GM11168 (cell line): ENCODE measurements around the gene CALR3.
"Not testable (repeated sequence)": the region's sequence is repeated elsewhere in the genome, so short reads cannot be mapped to it uniquely, and the experiment has no call there.

ENCODE experiments used
- in situ Hi-C: fragments of 300-500 bp; cut with MboI; formaldehyde crosslinking; loops from one replicate; pipeline ENCODE4 v1.12.0; 2022; ENCODE audit warnings: low sequenced_read_pairs; ENCODE audit not compliant: unreplicated experiment

CALR3 gene

GRCh38 chr19:16506161-16506560, 10.2 kb upstream of the CALR3 start:
- in situ Hi-C loops: not testable (repeated sequence)

- in situ Hi-C loops: no loop called here
Observed at GRCh38 chr19:16504271-16504670, 8.3 kb upstream of the CALR3 start.

GRCh38 chr19:16497837-16498236, 1.9 kb upstream of the CALR3 start:
- in situ Hi-C loops: no loop called here

DNA sequence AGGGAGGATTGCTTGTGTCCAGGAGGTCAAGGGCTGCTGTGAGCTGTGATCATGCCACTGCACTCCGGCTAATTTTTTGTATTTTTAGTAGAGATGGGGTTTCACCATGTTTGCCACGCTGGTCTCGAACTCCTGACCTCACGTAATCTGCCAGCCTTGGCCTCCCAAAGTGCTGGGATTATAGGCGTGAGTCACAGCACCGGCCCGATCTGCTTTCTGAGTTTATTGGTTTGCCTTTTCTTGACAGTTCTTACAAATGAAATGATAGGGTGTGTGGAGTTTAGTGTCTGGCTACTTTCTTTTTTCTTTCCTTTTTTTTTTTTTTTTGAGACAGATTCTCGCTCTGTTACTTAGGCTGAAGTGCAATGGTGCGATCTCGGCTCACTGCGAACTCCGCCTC, 1.1 kb upstream of the CALR3 start:
- in situ Hi-C loops: no loop called here

DNA sequence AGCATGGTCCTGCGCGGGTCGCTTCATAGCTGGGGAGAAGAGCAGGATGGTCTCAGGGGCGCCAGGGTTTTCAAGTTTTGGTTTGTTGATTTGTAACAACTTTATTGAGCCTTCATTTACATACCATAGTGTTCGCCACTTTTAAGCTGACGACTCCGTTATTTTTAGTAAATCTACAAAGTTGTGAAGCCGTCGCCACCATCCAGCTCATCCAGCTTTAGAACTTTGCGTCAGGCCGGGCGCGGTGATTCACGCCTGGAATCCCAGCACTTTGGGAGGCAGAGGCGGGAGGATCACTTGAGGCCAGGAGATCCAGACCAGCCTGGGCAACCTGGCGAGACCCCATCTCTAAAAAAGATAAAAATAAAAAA, 631 bp upstream of the CALR3 start:
- in situ Hi-C loops: no loop called here

GRCh38 chr19:16486476-16486875, 9.5 kb downstream of the CALR3 start:
- in situ Hi-C loops: not testable (repeated sequence)

DNA sequence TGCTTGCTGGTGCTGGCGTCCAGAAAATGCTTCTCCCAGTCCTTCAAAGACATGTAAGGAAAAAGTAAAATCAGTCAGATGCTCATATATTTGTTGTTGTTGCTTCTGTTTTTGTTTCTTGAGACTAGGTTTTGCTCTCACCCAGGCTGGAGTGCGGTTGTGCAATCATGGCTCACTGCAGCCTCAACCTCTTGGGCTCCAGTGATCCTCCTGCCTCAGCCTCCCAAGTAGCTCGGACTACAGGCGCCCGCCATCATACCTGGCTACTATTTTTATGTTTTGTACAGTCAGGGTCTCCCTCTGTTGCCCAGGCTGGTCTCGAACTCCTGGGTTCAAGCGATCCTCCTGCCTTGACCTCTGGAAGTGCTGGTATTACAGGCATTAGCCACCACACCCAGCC, 13.2 kb downstream of the CALR3 start:
- in situ Hi-C loops: no loop called here

GRCh38 chr19:16477311-16477710, 18.7 kb downstream of the CALR3 start:
- in situ Hi-C loops: no loop called here

- in situ Hi-C loops: no loop called here
Observed at GRCh38 chr19:16476401-16476800, 19.6 kb downstream of the CALR3 start.

GRCh38 chr19:16473875-16474392, 22.0 kb downstream of the CALR3 start:
- in situ Hi-C loops: no loop called here

DNA sequence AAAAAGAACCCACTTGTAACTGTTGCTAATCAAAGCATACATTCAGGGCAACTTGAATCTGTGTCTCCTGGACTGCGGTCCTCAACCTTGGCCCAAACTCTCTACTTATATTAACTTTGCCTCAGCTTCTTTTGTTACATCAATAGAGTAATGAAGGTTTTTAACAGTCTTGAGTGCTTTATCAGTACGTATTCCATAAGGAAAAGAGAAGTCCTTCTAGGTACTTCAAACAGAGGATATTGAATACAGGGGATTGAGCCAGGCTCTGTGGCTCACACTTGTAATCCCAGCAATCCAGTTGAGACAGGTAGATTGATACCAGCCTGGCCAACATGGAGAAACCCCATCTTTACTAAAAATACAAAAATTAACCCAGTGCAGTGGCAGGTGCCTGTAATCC, 23.0 kb downstream of the CALR3 start:
- in situ Hi-C loops: no loop called here

DNA sequence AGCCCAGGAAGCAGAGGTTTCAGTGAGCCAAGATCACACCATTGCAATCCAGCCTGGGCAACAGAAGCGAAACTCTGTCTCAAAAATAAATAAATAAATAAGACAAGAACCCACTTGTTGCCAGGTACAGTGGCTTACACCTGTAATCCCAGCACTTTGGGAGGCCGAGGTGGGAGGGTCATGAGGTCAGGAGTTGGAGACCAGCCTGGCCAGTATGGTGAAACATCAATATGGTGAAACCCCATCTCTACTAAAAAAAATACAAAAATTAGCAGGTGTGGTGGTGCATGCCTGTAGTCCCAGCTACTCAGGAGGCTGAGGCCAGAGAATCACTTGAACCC, 23.4 kb downstream of the CALR3 start:
- in situ Hi-C loops: not testable (repeated sequence)

DNA sequence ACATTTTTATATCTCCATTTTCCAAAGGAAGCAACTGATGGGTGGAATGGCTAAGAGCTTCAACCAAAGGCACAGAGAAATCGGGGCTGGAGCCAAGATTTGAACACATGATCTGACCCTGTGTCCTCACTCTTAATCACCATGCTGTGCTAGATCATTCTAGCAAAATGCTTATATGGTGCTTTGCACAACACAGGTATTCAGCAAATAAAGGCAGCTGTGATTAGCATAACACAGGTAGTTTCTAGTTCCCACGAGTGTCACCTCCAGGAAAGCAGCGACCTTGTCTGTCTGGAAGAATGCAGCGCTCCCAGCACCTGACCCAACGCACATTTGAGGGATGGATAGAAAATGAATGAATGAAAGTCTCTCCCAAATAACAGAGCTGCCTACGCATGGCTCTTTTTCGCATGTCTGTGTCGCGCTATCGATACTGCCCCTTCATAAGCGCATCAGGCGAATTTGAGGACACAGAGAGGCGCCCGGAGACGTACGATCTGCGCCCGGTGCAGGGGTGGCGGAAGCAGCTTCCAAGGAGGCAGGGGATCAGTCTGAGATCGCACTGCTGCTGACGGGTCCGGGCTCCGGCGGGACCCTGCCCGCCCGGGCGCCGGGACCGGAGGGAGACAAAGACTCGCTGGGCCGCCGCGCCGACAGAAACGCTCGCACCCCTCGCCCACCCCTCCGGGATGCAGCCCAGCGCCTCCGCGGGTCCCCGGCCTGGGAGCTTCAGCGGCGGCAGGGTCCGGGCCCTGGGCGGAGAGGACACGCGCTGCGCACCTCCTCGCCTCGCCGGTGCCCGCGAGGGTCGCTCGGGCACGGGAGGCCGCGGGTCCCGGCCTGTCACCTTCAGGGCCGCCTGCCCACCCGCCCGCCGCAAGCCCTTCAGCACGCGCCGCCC, 24.8 kb downstream of the CALR3 start:
- in situ Hi-C loops: no loop called here

GRCh38 chr19:16470541-16470910, 25.4 kb downstream of the CALR3 start:
- in situ Hi-C loops: no loop called here

DNA sequence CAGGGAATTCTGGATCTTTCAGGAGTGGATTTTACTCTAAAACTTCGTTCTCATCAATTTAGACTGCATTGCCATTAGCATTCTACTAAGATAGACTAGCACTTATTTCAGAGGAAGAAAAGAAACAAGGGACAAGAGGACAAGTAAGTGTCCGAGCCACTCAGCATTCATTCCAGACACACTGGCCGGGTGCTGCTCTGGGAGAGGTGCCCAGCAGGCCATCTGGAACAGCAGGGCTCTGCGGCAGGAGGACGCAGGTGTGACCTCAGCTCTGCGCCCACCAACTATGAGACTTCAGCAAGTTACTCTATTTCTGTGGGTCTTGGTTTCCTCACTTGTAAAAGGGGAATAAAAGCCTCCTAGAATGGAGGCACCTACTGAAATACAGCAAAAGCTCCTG, 28.4 kb downstream of the CALR3 start:
- in situ Hi-C loops: no loop called here

- in situ Hi-C loops: not testable (repeated sequence)
Observed at GRCh38 chr19:16466802-16467427, 29.1 kb downstream of the CALR3 start.

GRCh38 chr19:16465239-16465638, 30.7 kb downstream of the CALR3 start:
- in situ Hi-C loops: no loop called here

DNA sequence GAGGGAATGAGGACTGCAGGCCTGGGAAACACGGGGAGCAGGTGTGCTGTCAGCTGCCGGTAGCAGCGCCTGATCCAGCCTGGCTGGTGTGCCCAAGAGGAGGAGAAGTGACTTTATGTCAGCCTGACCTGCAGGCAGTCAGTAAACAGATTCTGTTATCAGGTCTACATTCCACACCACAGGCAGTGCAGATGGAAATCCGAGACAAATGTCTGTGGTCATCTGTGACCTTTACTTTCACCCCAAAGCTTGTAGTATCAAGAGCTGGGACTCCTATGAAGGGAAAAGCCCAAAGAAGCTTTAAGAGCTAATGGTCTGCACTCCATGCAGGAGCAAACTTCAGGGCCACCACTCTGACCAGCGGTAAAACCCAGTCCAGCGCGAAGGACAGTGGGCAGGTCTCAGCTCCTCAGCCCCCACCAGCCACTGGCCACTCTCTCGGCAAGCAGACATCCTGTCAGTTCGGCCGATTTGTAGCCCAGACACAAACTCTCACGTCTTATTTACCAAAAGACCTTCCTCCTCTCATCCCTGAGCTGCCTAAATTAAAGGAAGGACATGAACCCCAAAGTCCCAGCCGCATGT, 31.9 kb downstream of the CALR3 start:
- in situ Hi-C loops: no loop called here

DNA sequence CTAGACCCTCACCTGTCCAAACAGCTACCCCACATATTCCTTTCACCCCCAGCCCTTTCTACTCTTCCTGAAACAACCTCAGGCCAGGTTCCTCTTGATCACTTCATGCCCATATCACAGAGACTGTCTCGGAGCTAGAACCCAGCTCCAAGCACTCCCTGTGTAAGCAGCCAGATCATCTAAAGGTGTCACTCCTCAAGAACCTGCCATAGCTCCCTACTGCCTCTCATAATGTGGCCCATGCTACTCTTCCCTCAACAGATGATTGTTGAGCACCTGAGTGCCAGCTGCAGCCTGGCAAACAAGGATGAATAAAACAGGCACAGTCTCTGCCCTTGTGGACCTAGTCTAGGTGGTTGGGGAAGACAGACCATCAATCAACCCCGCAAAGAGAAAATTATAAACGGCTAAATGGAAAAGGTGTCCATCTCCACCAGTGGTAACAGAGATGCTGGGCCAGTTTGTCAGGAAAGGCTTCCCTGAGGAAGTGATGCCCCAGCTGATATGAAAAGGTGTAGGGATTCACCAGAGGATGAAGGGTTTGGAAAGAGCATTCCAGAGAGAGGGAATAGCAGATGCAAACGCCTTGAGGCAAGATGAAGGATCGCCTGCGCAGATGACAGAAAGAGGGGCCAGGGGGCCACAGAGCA, 32.5 kb downstream of the CALR3 start:
- in situ Hi-C loops: no loop called here

DNA sequence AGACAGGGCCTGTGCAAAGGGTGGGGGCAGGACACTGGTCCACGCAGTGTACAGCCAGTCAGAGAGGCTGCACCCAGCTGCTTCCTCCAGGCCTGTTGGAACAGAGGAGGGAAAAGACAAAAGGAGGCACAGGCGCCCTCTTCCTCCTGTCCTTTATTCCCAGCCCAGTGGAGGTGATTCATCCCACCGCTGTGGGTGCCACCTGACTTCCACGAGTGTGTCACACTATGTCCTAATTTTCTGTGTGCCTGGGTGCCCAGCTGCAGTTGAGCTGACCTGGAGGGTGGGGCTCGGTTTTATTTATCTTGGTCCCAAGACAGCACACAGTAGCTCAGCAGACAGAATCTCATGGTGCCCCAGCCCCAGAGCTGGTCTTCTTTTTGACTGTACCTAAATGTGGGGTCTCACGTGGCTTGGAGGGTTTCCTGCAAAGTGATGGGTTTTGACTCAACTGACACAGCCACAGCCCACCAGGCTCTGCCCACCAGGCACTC, 33.2 kb downstream of the CALR3 start:
- in situ Hi-C loops: no loop called here

GRCh38 chr19:16461630-16462051, 34.3 kb downstream of the CALR3 start:
- in situ Hi-C loops: no loop called here
